Colonic mucosa (tissue), 4 donors: ENCODE measurements around the gene AHCY. TPM values are rescaled to one million over a fixed set of nuclear protein-coding genes. Genes with fewer than 3 reads are reported as not detected.
A peak's percentile ranks its signal among the peaks of the same experiment; 100 is the strongest.

Experiments
- DNase-seq: peaks from one replicate; pipeline ENCODE4 v3.0.0-alpha.2; 2020
- H3K27ac ChIP-seq: fragments of 200-600 bp; one replicate; pipeline ENCODE4 v1.8.0; 2021
- H3K27me3 ChIP-seq: fragments of 200-600 bp; one replicate; pipeline ENCODE4 v1.8.0; 2021
- H3K36me3 ChIP-seq: fragments of 200-600 bp; one replicate; pipeline ENCODE4 v1.8.0; 2021
- H3K4me1 ChIP-seq: fragments of 200-600 bp; one replicate; pipeline ENCODE4 v1.8.0; 2021; ENCODE audit warnings: mild to moderate bottlenecking
- H3K4me3 ChIP-seq: fragments of 200-600 bp; one replicate; pipeline ENCODE4 v1.8.0; 2021
- H3K9ac ChIP-seq, 2 donors: one replicate each; pipeline ENCODE4 v1.7.0; 2013; ENCODE audit warnings: control low read depth in 2 of 2, low read depth in 2 of 2, low read length in 2 of 2
- H3K9me3 ChIP-seq: fragments of 200-600 bp; one replicate; pipeline ENCODE4 v1.8.0; 2021
- intact Hi-C: fragments of 100-400 bp; cut with DNase I; formaldehyde crosslinking; loops from one replicate; pipeline ENCODE4 v1.14.1; 2022
- total RNA-seq, 2 donors: library from RNA; stranded (reverse); fragmentation: NEBNext Ultra II Directional in 1 of 2; extraction: Animal tissue kit (Norgen Biotek cat#: 25700) in 1 of 2; gene quantifications; one replicate each; pipeline ENCODE4 v1.2.1, GENCODE V29; 2021
- TF ChIP-seq, protein P1 (sequence below): fragments of 200-600 bp; IDR thresholded peaks from one replicate; pipeline ENCODE4 v1.8.0; 2022; ENCODE audit warnings: antibody characterized with exemption, mild to moderate bottlenecking
- donor health status: healthy.
- donor health status: DM: no; HTN: no; CAD: no.
- donor health status: DM: no; HTN: no; CAD: no.

The AHCY gene
- total RNA-seq, 2 donors from 2014 or later: 79.4 to 192 TPM

GRCh38 chr20:34305333-34306230, 2.4 kb upstream of the AHCY start:
- no peaks in the 10 kb centered on the region for H3K9me3 ChIP-seq
- H3K27me3 ChIP-seq: no peaks in the 10 kb centered on the region
- H3K27ac ChIP-seq: no peak overlapping the region
- no peak for DNase-seq
- no peak overlapping the region for H3K4me3 ChIP-seq
- no peak overlapping the region for H3K9ac ChIP-seq
- intact Hi-C loops: no loop called here
- no peaks in the 10 kb centered on the region for H3K36me3 ChIP-seq
- TF ChIP-seq, protein P1, sequence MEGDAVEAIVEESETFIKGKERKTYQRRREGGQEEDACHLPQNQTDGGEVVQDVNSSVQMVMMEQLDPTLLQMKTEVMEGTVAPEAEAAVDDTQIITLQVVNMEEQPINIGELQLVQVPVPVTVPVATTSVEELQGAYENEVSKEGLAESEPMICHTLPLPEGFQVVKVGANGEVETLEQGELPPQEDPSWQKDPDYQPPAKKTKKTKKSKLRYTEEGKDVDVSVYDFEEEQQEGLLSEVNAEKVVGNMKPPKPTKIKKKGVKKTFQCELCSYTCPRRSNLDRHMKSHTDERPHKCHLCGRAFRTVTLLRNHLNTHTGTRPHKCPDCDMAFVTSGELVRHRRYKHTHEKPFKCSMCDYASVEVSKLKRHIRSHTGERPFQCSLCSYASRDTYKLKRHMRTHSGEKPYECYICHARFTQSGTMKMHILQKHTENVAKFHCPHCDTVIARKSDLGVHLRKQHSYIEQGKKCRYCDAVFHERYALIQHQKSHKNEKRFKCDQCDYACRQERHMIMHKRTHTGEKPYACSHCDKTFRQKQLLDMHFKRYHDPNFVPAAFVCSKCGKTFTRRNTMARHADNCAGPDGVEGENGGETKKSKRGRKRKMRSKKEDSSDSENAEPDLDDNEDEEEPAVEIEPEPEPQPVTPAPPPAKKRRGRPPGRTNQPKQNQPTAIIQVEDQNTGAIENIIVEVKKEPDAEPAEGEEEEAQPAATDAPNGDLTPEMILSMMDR: no peak
- peaks cover 8% of the 10 kb centered on the region for H3K4me1 ChIP-seq

DNA sequence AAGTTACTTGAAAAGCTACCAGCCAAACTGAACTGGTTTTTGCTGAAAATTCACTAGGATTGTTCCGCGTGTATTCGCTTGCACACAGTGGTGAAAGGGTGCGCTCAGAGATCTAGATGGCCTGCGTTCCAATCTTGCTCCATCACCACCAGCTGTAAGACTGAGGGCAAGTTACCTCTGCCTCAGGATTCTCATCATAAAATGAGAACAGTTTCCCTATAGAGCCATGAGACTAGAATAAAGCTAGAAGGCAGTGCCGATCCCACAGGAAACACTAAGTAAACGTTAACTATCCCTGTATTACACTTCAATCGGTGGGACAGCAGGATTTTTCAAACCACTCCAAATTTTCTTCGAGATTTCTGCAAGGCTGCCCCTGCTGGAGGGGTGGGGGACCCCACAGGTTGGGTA, 838 bp downstream of the AHCY start:
- H3K27ac ChIP-seq: peak overlapping the region; percentile 92
- no peaks in the 10 kb centered on the region for H3K36me3 ChIP-seq
- TF ChIP-seq, protein P1: no peak
- no peak for DNase-seq
- peak overlapping the region; percentile 86 to 94 for H3K9ac ChIP-seq
- intact Hi-C loops: no loop called here
- no peaks in the 10 kb centered on the region for H3K27me3 ChIP-seq
- H3K4me3 ChIP-seq: peak overlapping the region; percentile 89
- peaks cover 8% of the 10 kb centered on the region for H3K4me1 ChIP-seq
- H3K9me3 ChIP-seq: no peaks in the 10 kb centered on the region

DNA sequence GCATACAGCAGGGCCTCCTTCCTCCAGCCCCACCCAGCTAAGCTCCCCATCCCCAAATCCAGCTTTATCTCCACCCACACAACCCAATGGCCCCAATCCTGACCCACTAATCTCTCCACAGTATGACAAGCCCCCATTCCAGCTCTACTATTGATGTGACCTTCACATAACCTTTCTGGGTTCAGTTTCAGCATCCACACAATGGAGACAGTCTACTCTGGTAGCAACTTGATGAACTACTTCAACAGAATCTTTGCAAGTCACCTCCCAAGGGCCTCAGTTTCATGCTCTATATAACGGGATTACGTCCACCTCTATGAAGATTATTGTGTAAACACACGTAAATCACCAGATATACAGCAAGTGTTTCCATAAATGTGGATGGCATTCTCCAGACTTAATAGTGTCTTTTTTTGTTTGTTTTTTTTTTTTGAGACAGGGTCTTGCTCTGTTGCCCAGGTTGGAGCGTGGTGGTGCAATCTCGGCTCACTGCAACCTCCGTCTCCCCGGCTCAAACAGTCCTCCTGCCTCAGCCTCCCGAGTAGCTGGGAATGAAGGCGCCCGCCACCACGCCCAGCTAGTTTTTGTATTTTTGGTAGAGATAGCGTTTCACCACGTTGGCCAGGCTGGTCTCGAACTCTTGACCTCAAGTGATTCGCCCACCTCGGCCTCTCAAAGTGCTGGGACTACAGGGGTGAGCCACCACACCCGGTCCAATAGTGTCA, 1.4 kb downstream of the AHCY start:
- H3K4me3 ChIP-seq: peak overlapping the region; percentile 89
- intact Hi-C loops: no loop called here
- peaks cover 8% of the 10 kb centered on the region for H3K4me1 ChIP-seq
- no peak for DNase-seq
- no peaks in the 10 kb centered on the region for H3K36me3 ChIP-seq
- peak overlapping the region; percentile 92 for H3K27ac ChIP-seq
- H3K9me3 ChIP-seq: no peaks in the 10 kb centered on the region
- no peaks in the 10 kb centered on the region for H3K27me3 ChIP-seq
- peak overlapping the region; percentile 50 to 94 for H3K9ac ChIP-seq
- TF ChIP-seq, protein P1: no peak

DNA sequence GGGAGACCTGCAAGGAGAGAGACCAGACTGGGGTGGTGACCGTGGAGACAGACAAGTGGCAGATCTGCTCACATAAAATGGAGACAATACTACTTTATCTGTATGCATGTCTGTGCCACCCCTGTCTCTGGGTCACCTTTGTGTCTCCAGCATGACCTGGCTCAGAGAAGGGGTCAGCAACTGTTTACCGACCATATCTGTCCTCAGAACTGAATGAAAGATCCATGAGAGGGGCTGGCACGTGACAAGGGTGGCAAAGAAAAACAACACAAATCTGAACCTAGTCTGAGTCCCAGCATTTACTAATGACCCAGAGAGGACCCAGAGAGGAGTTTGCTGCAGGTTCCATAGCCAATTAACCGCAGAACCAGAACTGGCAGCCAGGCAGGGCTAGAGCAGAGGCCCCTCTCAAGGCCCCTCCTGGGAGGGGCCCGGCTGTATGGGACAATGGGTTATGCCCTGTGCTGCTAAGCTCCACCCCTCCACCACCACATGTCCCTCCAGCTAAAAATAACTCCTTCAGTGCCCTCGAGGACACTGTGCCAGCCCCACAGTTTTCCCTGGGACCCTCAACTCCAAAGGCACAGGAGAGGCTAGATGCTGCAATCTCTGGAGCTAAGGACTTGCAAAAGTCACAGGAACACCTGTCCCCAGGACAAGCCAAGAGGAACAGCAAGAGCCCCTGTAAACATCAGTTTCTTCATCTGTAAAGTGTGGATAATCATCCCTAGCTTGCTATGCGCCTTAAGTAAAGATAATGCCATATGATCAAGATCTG, 2.2 kb downstream of the AHCY start:
- no peaks in the 10 kb centered on the region for H3K9me3 ChIP-seq
- peaks cover 8% of the 10 kb centered on the region for H3K4me1 ChIP-seq
- TF ChIP-seq, protein P1: no peak
- H3K9ac ChIP-seq: no peak overlapping the region
- intact Hi-C loops: no loop called here
- H3K27ac ChIP-seq: no peak overlapping the region
- no peak overlapping the region for H3K4me3 ChIP-seq
- DNase-seq: no peak
- H3K27me3 ChIP-seq: no peaks in the 10 kb centered on the region
- no peaks in the 10 kb centered on the region for H3K36me3 ChIP-seq

GRCh38 chr20:34300256-34300806, 2.8 kb downstream of the AHCY start:
- Histone ChIP-seq H3K27ac (no peak overlapping the region), H3K9me3 (no peaks in the 10 kb centered on the region), H3K4me1 (peaks cover 8% of the 10 kb centered on the region), H3K4me3 (no peak overlapping the region), H3K9ac (no peak overlapping the region), H3K27me3 (no peaks in the 10 kb centered on the region), H3K36me3 (no peaks in the 10 kb centered on the region)
- no peak for DNase-seq
- TF ChIP-seq, protein P1: no peak
- intact Hi-C loops: no loop called here
